Endothelial cell of umbilical vein (primary cell): ENCODE measurements around the gene EBF4. TPM values are rescaled to one million over a fixed set of nuclear protein-coding genes. Genes with fewer than 3 reads are reported as not detected.

Experiments used
- BruUV-seq: library from RNA; stranded (reverse); fragments of 400-500 nt; replicated peaks from 2 replicates; lab custom pipeline; 2021; lab: Mats Ljungman, UMichigan
- CTCF ChIA-PET: fragments of 300-600, 350-600 bp; sonication (Branson Sonifier 250); formaldehyde crosslinking; loops from one replicate; lab custom pipeline; 2021; ENCODE audit warnings: antibody characterized with exemption, inconsistent platforms; lab: Charles Lee
- POLR2A ChIA-PET: fragments of 300-600, 350-600 bp; sonication (Branson Sonifier 250); formaldehyde crosslinking; loops from one replicate; lab custom pipeline; 2021; ENCODE audit warnings: antibody characterized with exemption, inconsistent platforms; lab: Charles Lee
- DNase-seq: peaks from one replicate; pipeline ENCODE4 v3.0.0-alpha.2; 2011; ENCODE audit warnings: low read depth, low spot score
- FAIRE-seq: peaks from 2 replicates; lab custom pipeline; 2011; peaks lifted over from hg19 to GRCh38; lab: Jason Lieb, UNC
- H2AFZ ChIP-seq: 2 replicates; pipeline ENCODE4 v1.6.0; 2012; ENCODE audit warnings: low read depth, low read length, control low read depth, inconsistent platforms
- H3K27ac ChIP-seq: 2 replicates; pipeline ENCODE4 v1.5.1; 2011; ENCODE audit warnings: low read depth, mild to moderate bottlenecking, control low read depth, low read length, moderate library complexity; ENCODE audit not compliant: insufficient read depth
- H3K27me3 ChIP-seq, 2 experiments: 2 replicates each; pipeline versions ENCODE4 v1.6.0 to v1.6.1; 2011; ENCODE audit warnings: low read length in 2 of 2, mixed read lengths in 1 of 2; ENCODE audit not compliant: control insufficient read depth in 2 of 2, insufficient read depth in 2 of 2
- H3K36me3 ChIP-seq, 2 experiments: 2 replicates in 1 of 2; 3 replicates in 1 of 2; pipeline ENCODE4 v1.5.1; 2011; ENCODE audit warnings: low read length in 2 of 2, mild to moderate bottlenecking in 1 of 2, moderate library complexity in 1 of 2; ENCODE audit not compliant: control insufficient read depth in 2 of 2, insufficient read depth in 2 of 2; ENCODE audit errors: extremely low read depth in 1 of 2
- H3K4me1 ChIP-seq: 3 replicates; pipeline ENCODE4 v1.5.1; 2011; ENCODE audit warnings: mild to moderate bottlenecking, low read length; ENCODE audit not compliant: control insufficient read depth, insufficient read depth; ENCODE audit errors: extremely low read depth
- H3K4me2 ChIP-seq: 2 replicates; pipeline ENCODE4 v1.6.1; 2011; ENCODE audit warnings: low read length, control low read depth, mixed read lengths; ENCODE audit not compliant: insufficient read depth
- H3K4me3 ChIP-seq, 3 experiments: fragments of 200-600 bp in 1 of 3; sonication (generic), shearing (Covaris generic) in 1 of 3; replicated peaks in 1 of 3; 2 replicates each; pipeline ENCODE4 v1.5.1; 2011 to 2016; ENCODE audit warnings: control low read depth in 3 of 3, low read length in 3 of 3, mild to moderate bottlenecking in 2 of 3, inconsistent platforms in 1 of 3, low read depth in 1 of 3, moderate library complexity in 1 of 3; ENCODE audit not compliant: insufficient read depth in 1 of 3
- H3K79me2 ChIP-seq: 2 replicates; pipeline ENCODE4 v1.6.0; 2012; ENCODE audit warnings: low read length, inconsistent platforms; ENCODE audit not compliant: control insufficient read depth, insufficient read depth
- H3K9ac ChIP-seq: replicated peaks from 2 replicates; pipeline ENCODE3; 2011; ENCODE audit warnings: low read length, control low read depth; ENCODE audit not compliant: insufficient read depth; ENCODE audit errors: extremely low read depth
- H3K9me1 ChIP-seq: replicated peaks from 3 replicates; pipeline ENCODE4 v1.6.0; 2011; ENCODE audit warnings: mild to moderate bottlenecking, low read length; ENCODE audit not compliant: control insufficient read depth, insufficient read depth; ENCODE audit errors: extremely low read depth
- H3K9me3 ChIP-seq: replicated peaks from 2 replicates; pipeline ENCODE4 v1.5.1; 2012; ENCODE audit warnings: low read length, inconsistent platforms; ENCODE audit not compliant: control insufficient read depth, insufficient read depth
- H4K20me1 ChIP-seq: replicated peaks from 2 replicates; pipeline ENCODE3; 2011; ENCODE audit warnings: mild to moderate bottlenecking, low read length; ENCODE audit not compliant: control insufficient read depth, insufficient read depth; ENCODE audit errors: extremely low read depth
- EZH2 ChIP-seq: IDR thresholded peaks from 2 replicates; pipeline ENCODE4 v1.6.1; 2012; ENCODE audit warnings: borderline replicate concordance, low read depth, mild to moderate bottlenecking, moderate library complexity, low read length, inconsistent platforms; ENCODE audit not compliant: severe bottlenecking
- FOS ChIP-seq: IDR thresholded peaks from 2 replicates; pipeline ENCODE4 v1.6.1; 2011; ENCODE audit warnings: mild to moderate bottlenecking, low read length, moderate library complexity, borderline replicate concordance; ENCODE audit not compliant: insufficient read depth
- JUN ChIP-seq: IDR thresholded peaks from 2 replicates; pipeline ENCODE4 v1.6.1; 2011; ENCODE audit warnings: borderline replicate concordance, low read depth; ENCODE audit not compliant: insufficient read length, insufficient read depth
- dilution Hi-C: fragments of 300-500 bp; cut with MboI; formaldehyde crosslinking; loops from one replicate; pipeline ENCODE4 v1.15.0; 2019; ENCODE audit warnings: low sequenced_read_pairs; ENCODE audit not compliant: extremely low pct_ligation_motif_present
- intact Hi-C: fragments of 100-400 bp; cut with micrococcal nuclease; formaldehyde crosslinking; loops from one replicate; pipeline ENCODE4 v1.10.0; 2022
- polyA plus RNA-seq, 4 experiments: library from polyadenylated mRNA; depleted of rRNA in 3 of 4; stranded (reverse) in 3 of 4; unstranded in 1 of 4; fragments of >200 nt; gene quantifications; 2 replicates each; pipeline versions ENCODE4 v1.2.1 to v1.2.3, GENCODE V29; 2011 to 2012; ENCODE audit warnings: missing spikeins in 1 of 4
- total RNA-seq: library from RNA; stranded (reverse); gene quantifications from 2 replicates; pipeline ENCODE4 v1.2.3, GENCODE V29; 2021
- TF ChIP-seq, protein P1 (sequence below), 2 donors: IDR thresholded peaks; 1 replicate in 1 of 2; 2 replicates in 1 of 2; pipeline ENCODE4 v1.5.1; 2011; ENCODE audit warnings: low read length in 2 of 2, mild to moderate bottlenecking in 2 of 2, moderate library complexity in 2 of 2, control low read depth in 1 of 2, inconsistent platforms in 1 of 2, low read depth in 1 of 2; ENCODE audit not compliant: insufficient read depth in 1 of 2; ENCODE audit errors: extremely low read depth in 1 of 2

EBF4 gene
- total and polyA plus RNA-seq, 2 donors (not counting 3 experiments of a cell fraction or from before 2014, with no cell fraction given): 2.7 to 3.4 TPM

DNA sequence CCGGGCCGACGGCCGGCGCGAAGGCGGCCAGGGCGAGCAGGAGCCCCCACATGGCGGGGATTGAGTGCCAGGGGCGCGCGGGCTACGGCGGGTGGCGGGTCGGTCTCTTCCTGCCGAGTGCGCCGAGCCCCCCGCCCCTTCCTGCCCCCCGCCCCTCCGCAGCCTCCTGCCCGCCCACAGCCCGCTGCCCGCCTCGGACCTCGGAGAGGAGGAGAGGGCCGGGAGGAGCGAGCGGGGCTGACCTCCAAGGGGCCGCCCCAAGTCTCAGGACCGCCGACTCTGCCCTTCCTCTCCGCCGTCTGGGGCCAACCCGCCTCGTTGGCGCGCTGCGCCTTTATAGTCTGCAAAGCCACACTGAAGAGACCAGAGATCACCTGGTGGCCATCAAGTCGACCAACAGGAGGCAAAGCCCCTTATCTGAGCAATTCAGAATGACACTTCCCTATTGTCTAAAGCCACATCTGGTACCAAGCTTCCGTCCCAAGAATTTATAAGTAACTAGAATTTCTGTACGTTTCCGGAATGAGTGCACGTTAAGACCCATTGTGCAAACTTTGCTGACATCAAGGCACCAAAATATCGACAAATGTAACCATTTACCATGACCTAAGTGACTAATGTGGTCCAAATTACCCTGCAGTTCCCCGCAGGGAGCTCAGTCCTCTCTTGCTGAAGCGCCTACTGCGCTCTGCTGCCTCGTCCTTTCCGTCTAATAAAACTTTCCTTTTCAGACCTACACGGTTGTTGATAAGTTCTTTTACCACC is 108.1 kb downstream of the EBF4 start, which contains the start of gene CPXM1:
Gene CPXM1 (minus strand): TSS at position 107 of the 765 bp plus-strand sequence. CDS start 55 bp downstream, at position 52.
- TF ChIP-seq EZH2 (peak; percentile 2), FOS (no peak), JUN (peak; percentile 15)
- TF ChIP-seq, protein P1, sequence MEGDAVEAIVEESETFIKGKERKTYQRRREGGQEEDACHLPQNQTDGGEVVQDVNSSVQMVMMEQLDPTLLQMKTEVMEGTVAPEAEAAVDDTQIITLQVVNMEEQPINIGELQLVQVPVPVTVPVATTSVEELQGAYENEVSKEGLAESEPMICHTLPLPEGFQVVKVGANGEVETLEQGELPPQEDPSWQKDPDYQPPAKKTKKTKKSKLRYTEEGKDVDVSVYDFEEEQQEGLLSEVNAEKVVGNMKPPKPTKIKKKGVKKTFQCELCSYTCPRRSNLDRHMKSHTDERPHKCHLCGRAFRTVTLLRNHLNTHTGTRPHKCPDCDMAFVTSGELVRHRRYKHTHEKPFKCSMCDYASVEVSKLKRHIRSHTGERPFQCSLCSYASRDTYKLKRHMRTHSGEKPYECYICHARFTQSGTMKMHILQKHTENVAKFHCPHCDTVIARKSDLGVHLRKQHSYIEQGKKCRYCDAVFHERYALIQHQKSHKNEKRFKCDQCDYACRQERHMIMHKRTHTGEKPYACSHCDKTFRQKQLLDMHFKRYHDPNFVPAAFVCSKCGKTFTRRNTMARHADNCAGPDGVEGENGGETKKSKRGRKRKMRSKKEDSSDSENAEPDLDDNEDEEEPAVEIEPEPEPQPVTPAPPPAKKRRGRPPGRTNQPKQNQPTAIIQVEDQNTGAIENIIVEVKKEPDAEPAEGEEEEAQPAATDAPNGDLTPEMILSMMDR (IDR thresholded peaks at IDR 0.05; ENCODE audit: extremely low read depth in 1 of 2, insufficient read depth in 1 of 2, low read depth in 1 of 2, low read length in 2 of 2): peak in 1 of 2 donors; percentile 2
- H2AFZ ChIP-seq: peak within 1 kb of the TSS; percentile 62
- H3K4me1 ChIP-seq: peaks cover 6% of the 10 kb centered on the region
- DNase-seq (peak; percentile 26), FAIRE-seq (no peak)
- no peaks in the 10 kb centered on the region for H3K9me3 ChIP-seq
- ChIA-PET POLR2A (no interaction called here), CTCF (interaction anchor here (0.7 to 2.6 kb wide), 3 partner anchors 10 to 51 kb away, joined by 3 to 6 read pairs (median 5); no protein-coding TSS in a partner anchor)
- intact Hi-C loops: no loop called here
- peaks cover 48 to 59% of the 10 kb centered on the region in 2 experiments for H3K27me3 ChIP-seq
- peak within 1 kb of the TSS in 2 of 3 experiments; percentile 8 to 52 for H3K4me3 ChIP-seq
- dilution Hi-C loops: no loop called here
- no peaks in the 10 kb centered on the region for H3K79me2 ChIP-seq
- H3K9ac ChIP-seq: no peak within 1 kb of the TSS
- H3K36me3 ChIP-seq: no peaks in the 10 kb centered on the region
- H3K27ac ChIP-seq: no peak within 1 kb of the TSS
- no peaks in the 10 kb centered on the region for H3K9me1 ChIP-seq
- BruUV-seq: no TSS peak
- peak within 1 kb of the TSS; percentile 33 for H3K4me2 ChIP-seq
- no peaks in the 10 kb centered on the region for H4K20me1 ChIP-seq
